Endothelial cell of umbilical vein (primary cell): Measurements from ENCODE around the gene CTNND2. TPM values are rescaled to one million over a fixed set of nuclear protein-coding genes. Genes with fewer than 3 reads are reported as not detected.

ENCODE experiments used
- BruUV-seq: library from RNA; stranded (reverse); fragments of 400-500 nt; replicated peaks from 2 replicates; lab custom pipeline; 2021; lab: Mats Ljungman, UMichigan
- CTCF ChIA-PET: fragments of 300-600, 350-600 bp; sonication (Branson Sonifier 250); formaldehyde crosslinking; loops from one replicate; lab custom pipeline; 2021; ENCODE audit warnings: antibody characterized with exemption, inconsistent platforms; lab: Charles Lee
- POLR2A ChIA-PET: fragments of 300-600, 350-600 bp; sonication (Branson Sonifier 250); formaldehyde crosslinking; loops from one replicate; lab custom pipeline; 2021; ENCODE audit warnings: antibody characterized with exemption, inconsistent platforms; lab: Charles Lee
- DNase-seq: peaks from one replicate; pipeline ENCODE4 v3.0.0-alpha.2; 2011; ENCODE audit warnings: low read depth, low spot score
- FAIRE-seq: peaks from 2 replicates; lab custom pipeline; 2011; peaks lifted over from hg19 to GRCh38; lab: Jason Lieb, UNC
- H2AFZ ChIP-seq: 2 replicates; pipeline ENCODE4 v1.6.0; 2012; ENCODE audit warnings: low read depth, low read length, control low read depth, inconsistent platforms
- H3K27ac ChIP-seq: 2 replicates; pipeline ENCODE4 v1.5.1; 2011; ENCODE audit warnings: low read depth, mild to moderate bottlenecking, control low read depth, low read length, moderate library complexity; ENCODE audit not compliant: insufficient read depth
- H3K27me3 ChIP-seq, 2 experiments: 2 replicates each; pipeline versions ENCODE4 v1.6.0 to v1.6.1; 2011; ENCODE audit warnings: low read length in 2 of 2, mixed read lengths in 1 of 2; ENCODE audit not compliant: control insufficient read depth in 2 of 2, insufficient read depth in 2 of 2
- H3K36me3 ChIP-seq, 2 experiments: 2 replicates in 1 of 2; 3 replicates in 1 of 2; pipeline ENCODE4 v1.5.1; 2011; ENCODE audit warnings: low read length in 2 of 2, mild to moderate bottlenecking in 1 of 2, moderate library complexity in 1 of 2; ENCODE audit not compliant: control insufficient read depth in 2 of 2, insufficient read depth in 2 of 2; ENCODE audit errors: extremely low read depth in 1 of 2
- H3K4me1 ChIP-seq: 3 replicates; pipeline ENCODE4 v1.5.1; 2011; ENCODE audit warnings: mild to moderate bottlenecking, low read length; ENCODE audit not compliant: control insufficient read depth, insufficient read depth; ENCODE audit errors: extremely low read depth
- H3K4me2 ChIP-seq: 2 replicates; pipeline ENCODE4 v1.6.1; 2011; ENCODE audit warnings: low read length, control low read depth, mixed read lengths; ENCODE audit not compliant: insufficient read depth
- H3K4me3 ChIP-seq, 3 experiments: fragments of 200-600 bp in 1 of 3; sonication (generic), shearing (Covaris generic) in 1 of 3; replicated peaks in 1 of 3; 2 replicates each; pipeline ENCODE4 v1.5.1; 2011 to 2016; ENCODE audit warnings: control low read depth in 3 of 3, low read length in 3 of 3, mild to moderate bottlenecking in 2 of 3, inconsistent platforms in 1 of 3, low read depth in 1 of 3, moderate library complexity in 1 of 3; ENCODE audit not compliant: insufficient read depth in 1 of 3
- H3K79me2 ChIP-seq: 2 replicates; pipeline ENCODE4 v1.6.0; 2012; ENCODE audit warnings: low read length, inconsistent platforms; ENCODE audit not compliant: control insufficient read depth, insufficient read depth
- H3K9ac ChIP-seq: replicated peaks from 2 replicates; pipeline ENCODE3; 2011; ENCODE audit warnings: low read length, control low read depth; ENCODE audit not compliant: insufficient read depth; ENCODE audit errors: extremely low read depth
- H3K9me1 ChIP-seq: replicated peaks from 3 replicates; pipeline ENCODE4 v1.6.0; 2011; ENCODE audit warnings: mild to moderate bottlenecking, low read length; ENCODE audit not compliant: control insufficient read depth, insufficient read depth; ENCODE audit errors: extremely low read depth
- H3K9me3 ChIP-seq: replicated peaks from 2 replicates; pipeline ENCODE4 v1.5.1; 2012; ENCODE audit warnings: low read length, inconsistent platforms; ENCODE audit not compliant: control insufficient read depth, insufficient read depth
- H4K20me1 ChIP-seq: replicated peaks from 2 replicates; pipeline ENCODE3; 2011; ENCODE audit warnings: mild to moderate bottlenecking, low read length; ENCODE audit not compliant: control insufficient read depth, insufficient read depth; ENCODE audit errors: extremely low read depth
- EZH2 ChIP-seq: IDR thresholded peaks from 2 replicates; pipeline ENCODE4 v1.6.1; 2012; ENCODE audit warnings: borderline replicate concordance, low read depth, mild to moderate bottlenecking, moderate library complexity, low read length, inconsistent platforms; ENCODE audit not compliant: severe bottlenecking
- FOS ChIP-seq: IDR thresholded peaks from 2 replicates; pipeline ENCODE4 v1.6.1; 2011; ENCODE audit warnings: mild to moderate bottlenecking, low read length, moderate library complexity, borderline replicate concordance; ENCODE audit not compliant: insufficient read depth
- GATA2 ChIP-seq: IDR thresholded peaks from 2 replicates; pipeline ENCODE4 v1.7.0; 2011; ENCODE audit warnings: low read depth, mild to moderate bottlenecking, moderate library complexity, mixed read lengths, low read length; ENCODE audit not compliant: insufficient read length, insufficient read depth
- JUN ChIP-seq: IDR thresholded peaks from 2 replicates; pipeline ENCODE4 v1.6.1; 2011; ENCODE audit warnings: borderline replicate concordance, low read depth; ENCODE audit not compliant: insufficient read length, insufficient read depth
- MAX ChIP-seq: IDR thresholded peaks from 2 replicates; pipeline ENCODE4 v1.6.1; 2011; ENCODE audit not compliant: insufficient read depth, insufficient read length
- MYC ChIP-seq: IDR thresholded peaks from one replicate; pipeline ENCODE4 v1.6.1; 2011; ENCODE audit warnings: mild to moderate bottlenecking, low read depth, low read length
- POLR2A ChIP-seq: IDR thresholded peaks from 2 replicates; pipeline ENCODE4 v1.6.1; 2012; ENCODE audit warnings: low read depth, mild to moderate bottlenecking, control low read depth, low read length
- POLR2AphosphoS5 ChIP-seq: IDR thresholded peaks from 2 replicates; pipeline ENCODE4 v1.6.1; 2012; ENCODE audit warnings: low read depth, mild to moderate bottlenecking, control low read depth, low read length, moderate library complexity; ENCODE audit not compliant: insufficient read depth
- dilution Hi-C: fragments of 300-500 bp; cut with MboI; formaldehyde crosslinking; loops from one replicate; pipeline ENCODE4 v1.15.0; 2019; ENCODE audit warnings: low sequenced_read_pairs; ENCODE audit not compliant: extremely low pct_ligation_motif_present
- intact Hi-C: fragments of 100-400 bp; cut with micrococcal nuclease; formaldehyde crosslinking; loops from one replicate; pipeline ENCODE4 v1.10.0; 2022
- polyA plus RNA-seq, 4 experiments: library from polyadenylated mRNA; depleted of rRNA in 3 of 4; stranded (reverse) in 3 of 4; unstranded in 1 of 4; fragments of >200 nt; gene quantifications; 2 replicates each; pipeline versions ENCODE4 v1.2.1 to v1.2.3, GENCODE V29; 2011 to 2012; ENCODE audit warnings: missing spikeins in 1 of 4
- total RNA-seq: library from RNA; stranded (reverse); gene quantifications from 2 replicates; pipeline ENCODE4 v1.2.3, GENCODE V29; 2021
- TF ChIP-seq, protein P1 (sequence below), 2 donors: IDR thresholded peaks; 1 replicate in 1 of 2; 2 replicates in 1 of 2; pipeline ENCODE4 v1.5.1; 2011; ENCODE audit warnings: low read length in 2 of 2, mild to moderate bottlenecking in 2 of 2, moderate library complexity in 2 of 2, control low read depth in 1 of 2, inconsistent platforms in 1 of 2, low read depth in 1 of 2; ENCODE audit not compliant: insufficient read depth in 1 of 2; ENCODE audit errors: extremely low read depth in 1 of 2

The CTNND2 gene
- total and polyA plus RNA-seq, 2 donors (not counting 3 experiments of a cell fraction or from before 2014, with no cell fraction given), result not detected

DNA sequence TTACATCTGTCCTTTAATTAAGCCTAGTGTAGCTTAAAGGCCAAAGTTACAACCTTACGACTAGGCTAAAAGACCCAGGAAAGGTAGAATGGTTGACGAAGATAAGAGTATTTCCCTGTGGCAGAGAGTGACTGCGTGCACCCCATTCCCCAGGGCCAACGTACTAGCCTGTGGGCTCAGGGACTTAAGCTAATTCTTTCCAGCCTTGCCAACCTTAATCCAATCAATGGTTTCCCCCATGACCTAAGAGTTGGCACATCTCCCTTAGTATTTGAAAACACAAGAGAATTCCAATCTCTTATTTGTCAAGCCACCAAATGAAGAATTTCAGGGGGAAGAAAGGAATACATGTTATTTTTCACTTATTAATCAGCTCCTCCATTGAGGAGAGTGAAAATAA is 16.0 kb downstream of the CTNND2 start:
- dilution Hi-C loops, result no loop called here
- H3K79me2 ChIP-seq, result no peaks in the 10 kb centered on the region
- no peaks in the 10 kb centered on the region for H4K20me1 ChIP-seq
- FAIRE-seq (no peak), DNase-seq (no peak)
- no peak overlapping the region for H2AFZ ChIP-seq
- H3K27me3 ChIP-seq, result no peaks in the 10 kb centered on the region
- POLR2A ChIA-PET, result no interaction called here
- no peaks in the 10 kb centered on the region for H3K9me3 ChIP-seq
- H3K36me3 ChIP-seq, result no peaks in the 10 kb centered on the region
- CTCF ChIA-PET, result no interaction called here
- no peaks in the 10 kb centered on the region for H3K4me1 ChIP-seq
- no peaks in the 10 kb centered on the region for H3K9me1 ChIP-seq
- H3K4me3 ChIP-seq, result no peak overlapping the region
- H3K9ac ChIP-seq, result no peak overlapping the region
- H3K4me2 ChIP-seq, result no peak overlapping the region
- intact Hi-C loops, result no loop called here
- H3K27ac ChIP-seq, result no peak overlapping the region
- no peak for TF ChIP-seq JUN
- TF ChIP-seq POLR2A, result no peak
- no peak for TF ChIP-seq MAX
- TF ChIP-seq EZH2, result no peak
- TF ChIP-seq, protein P1, sequence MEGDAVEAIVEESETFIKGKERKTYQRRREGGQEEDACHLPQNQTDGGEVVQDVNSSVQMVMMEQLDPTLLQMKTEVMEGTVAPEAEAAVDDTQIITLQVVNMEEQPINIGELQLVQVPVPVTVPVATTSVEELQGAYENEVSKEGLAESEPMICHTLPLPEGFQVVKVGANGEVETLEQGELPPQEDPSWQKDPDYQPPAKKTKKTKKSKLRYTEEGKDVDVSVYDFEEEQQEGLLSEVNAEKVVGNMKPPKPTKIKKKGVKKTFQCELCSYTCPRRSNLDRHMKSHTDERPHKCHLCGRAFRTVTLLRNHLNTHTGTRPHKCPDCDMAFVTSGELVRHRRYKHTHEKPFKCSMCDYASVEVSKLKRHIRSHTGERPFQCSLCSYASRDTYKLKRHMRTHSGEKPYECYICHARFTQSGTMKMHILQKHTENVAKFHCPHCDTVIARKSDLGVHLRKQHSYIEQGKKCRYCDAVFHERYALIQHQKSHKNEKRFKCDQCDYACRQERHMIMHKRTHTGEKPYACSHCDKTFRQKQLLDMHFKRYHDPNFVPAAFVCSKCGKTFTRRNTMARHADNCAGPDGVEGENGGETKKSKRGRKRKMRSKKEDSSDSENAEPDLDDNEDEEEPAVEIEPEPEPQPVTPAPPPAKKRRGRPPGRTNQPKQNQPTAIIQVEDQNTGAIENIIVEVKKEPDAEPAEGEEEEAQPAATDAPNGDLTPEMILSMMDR (IDR thresholded peaks at IDR 0.05; ENCODE audit: extremely low read depth in 1 of 2, insufficient read depth in 1 of 2, low read depth in 1 of 2, low read length in 2 of 2), result no peak
- TF ChIP-seq MYC, result no peak
- no peak for TF ChIP-seq FOS
- TF ChIP-seq GATA2, result no peak
- no peak for TF ChIP-seq POLR2AphosphoS5
- no TSS peak for BruUV-seq
